Erythroblast (primary cell): ENCODE results near the gene LIX1.

Experiments used
- GATA1 ChIP-seq: IDR thresholded peaks from 2 replicates; pipeline ENCODE4 v1.6.1; 2011; ENCODE audit warnings: low read depth, mild to moderate bottlenecking, control low read depth, low read length, moderate library complexity
- POLR2A ChIP-seq: IDR thresholded peaks from 2 replicates; pipeline ENCODE4 v1.6.1; 2011; ENCODE audit warnings: mild to moderate bottlenecking, low read length

DNA sequence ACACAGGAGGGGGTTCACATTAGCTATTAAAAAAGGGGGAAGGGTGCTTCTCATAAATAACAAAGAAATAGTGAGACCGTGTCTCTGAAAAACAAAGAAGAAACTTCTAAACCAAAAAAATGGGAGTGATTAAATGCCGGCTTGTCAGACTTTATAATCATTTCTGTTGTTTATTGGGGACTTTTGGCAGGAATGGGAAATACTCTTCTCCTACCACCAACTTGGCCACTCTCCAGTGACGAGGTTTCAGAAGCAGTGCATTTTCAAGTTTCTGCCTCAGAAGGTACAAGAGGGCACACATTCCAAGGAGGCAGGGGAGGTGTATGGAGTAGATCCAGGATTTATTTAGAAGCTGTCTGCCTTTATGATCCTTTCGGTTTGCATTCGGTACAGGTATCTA, 46.2 kb downstream of the LIX1 start:
- TF ChIP-seq POLR2A (no peak), GATA1 (no peak)
